GM21390 (cell line): ENCODE measurements around the gene LCP2.
A peak's percentile ranks its signal among the peaks of the same experiment; 100 is the strongest.

Experiments
- ATAC-seq: cut with Tn5 transposase; IDR thresholded peaks from one replicate; pipeline ENCODE4 v1.9.1; 2021; ENCODE audit not compliant: unreplicated experiment

LCP2 gene

GRCh38 chr5:170296935-170297588 is 515 bp downstream of the LCP2 start:
- peak; percentile 51 for ATAC-seq

GRCh38 chr5:170296036-170296934 is 1.3 kb downstream of the LCP2 start:
- no peak for ATAC-seq

GRCh38 chr5:170294556-170294955 is 3.0 kb downstream of the LCP2 start:
- no peak for ATAC-seq

GRCh38 chr5:170294057-170294456 is 3.5 kb downstream of the LCP2 start:
- no peak for ATAC-seq

- peak; percentile 77 for ATAC-seq
These were observed 4.3 kb downstream of the LCP2 start for GRCh38 chr5:170293273-170293672.

- no peak for ATAC-seq
These were observed 5.1 kb downstream of the LCP2 start for GRCh38 chr5:170292179-170293104.

- no peak for ATAC-seq
These were observed 7.1 kb downstream of the LCP2 start for GRCh38 chr5:170290498-170290897.

GRCh38 chr5:170289764-170290163 is 7.8 kb downstream of the LCP2 start:
- no peak for ATAC-seq

- no peak for ATAC-seq
These were observed 8.5 kb downstream of the LCP2 start for GRCh38 chr5:170289121-170289520.

- no peak for ATAC-seq
These were observed 9.0 kb downstream of the LCP2 start for GRCh38 chr5:170288551-170288950.

- ATAC-seq, result no peak
These were observed 9.4 kb downstream of the LCP2 start for GRCh38 chr5:170288151-170288550.

- ATAC-seq, result no peak
These were observed 10.0 kb downstream of the LCP2 start for GRCh38 chr5:170287532-170287931.

GRCh38 chr5:170286386-170286925 is 11.1 kb downstream of the LCP2 start:
- ATAC-seq, result no peak

GRCh38 chr5:170285181-170285580 is 12.4 kb downstream of the LCP2 start:
- no peak for ATAC-seq

GRCh38 chr5:170284231-170284630 is 13.3 kb downstream of the LCP2 start:
- ATAC-seq, result no peak

- no peak for ATAC-seq
These were observed 14.3 kb downstream of the LCP2 start for GRCh38 chr5:170283296-170283695.

GRCh38 chr5:170280011-170280493 is 17.5 kb downstream of the LCP2 start:
- ATAC-seq, result no peak

GRCh38 chr5:170279459-170279817 is 18.1 kb downstream of the LCP2 start:
- no peak for ATAC-seq

GRCh38 chr5:170278611-170279458 is 18.7 kb downstream of the LCP2 start:
- ATAC-seq, result peak; percentile 85

GRCh38 chr5:170277867-170278281 is 19.7 kb downstream of the LCP2 start:
- ATAC-seq, result no peak
